ENCODE measurements around the gene SIX5. TPM values are rescaled to one million over a fixed set of nuclear protein-coding genes. Genes with fewer than 3 reads are reported as not detected.

Gene SIX5
- total RNA-seq, result 1 to 10 TPM; 3.7 to 5.2 TPM

DNA sequence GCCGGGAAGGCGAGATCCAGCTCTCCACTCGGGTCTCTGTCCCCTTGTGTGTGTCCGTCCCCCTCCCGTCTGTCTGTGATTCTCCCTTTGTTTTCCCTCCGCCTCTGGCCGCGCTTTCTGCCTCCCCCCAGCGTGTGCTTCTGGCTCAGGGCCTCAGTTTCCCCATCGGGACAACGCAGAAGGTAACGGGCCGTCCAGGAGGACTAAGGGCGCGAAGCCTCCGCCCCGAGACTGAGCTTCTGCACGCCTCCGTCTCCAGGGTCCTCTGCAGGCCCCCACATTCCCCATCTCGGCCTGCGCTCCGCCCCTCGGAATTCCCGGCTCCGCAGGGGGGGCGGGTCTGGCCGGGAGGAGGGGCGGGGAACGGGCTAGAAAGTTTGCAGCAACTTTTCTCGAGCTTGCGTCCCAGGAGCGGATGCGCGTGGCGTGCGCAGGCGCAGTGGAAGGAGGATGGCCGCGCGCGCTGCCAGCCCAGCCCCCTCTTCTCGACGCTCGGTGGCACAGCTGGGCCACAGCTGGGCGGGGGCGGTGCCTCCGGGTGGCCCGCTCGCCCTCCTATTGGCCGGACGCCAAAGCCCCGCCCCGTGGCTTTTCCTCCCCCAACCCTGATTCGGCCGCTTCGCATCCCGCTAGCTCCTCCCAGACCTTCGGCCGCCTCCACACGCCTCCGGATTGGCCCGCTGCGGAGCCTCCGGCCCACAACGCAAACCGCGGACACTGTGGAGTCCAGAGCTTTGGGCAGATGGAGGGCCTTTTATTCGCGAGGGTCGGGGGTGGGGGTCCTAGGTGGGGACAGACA, at the start of gene SIX5:
SIX5 (minus strand) TSS at position 269 of the 799 bp plus-strand sequence. CDS start 408 bp downstream, outside the sequence.
- H3K9me3 Mint-ChIP-seq, result no peaks in the 10 kb centered on the region
- peak within 1 kb of the TSS; percentile 92 to 96 for H3K4me3 Mint-ChIP-seq
- peak within 1 kb of the TSS; percentile 44 for H3K27ac Mint-ChIP-seq
- H3K27me3 Mint-ChIP-seq (ENCODE audit: low read depth), result peaks cover 4% of the 10 kb centered on the region
- ATAC-seq (replicated peaks in 1 of 2) (peak; percentile 73 to 74), DNase-seq (peak; percentile 99 to 100)
- H3K36me3 Mint-ChIP-seq (ENCODE audit: insufficient read depth in 2 of 2), result no peaks in the 10 kb centered on the region
- H3K4me1 Mint-ChIP-seq (ENCODE audit: low read depth), result peaks cover 5% of the 10 kb centered on the region

DNA sequence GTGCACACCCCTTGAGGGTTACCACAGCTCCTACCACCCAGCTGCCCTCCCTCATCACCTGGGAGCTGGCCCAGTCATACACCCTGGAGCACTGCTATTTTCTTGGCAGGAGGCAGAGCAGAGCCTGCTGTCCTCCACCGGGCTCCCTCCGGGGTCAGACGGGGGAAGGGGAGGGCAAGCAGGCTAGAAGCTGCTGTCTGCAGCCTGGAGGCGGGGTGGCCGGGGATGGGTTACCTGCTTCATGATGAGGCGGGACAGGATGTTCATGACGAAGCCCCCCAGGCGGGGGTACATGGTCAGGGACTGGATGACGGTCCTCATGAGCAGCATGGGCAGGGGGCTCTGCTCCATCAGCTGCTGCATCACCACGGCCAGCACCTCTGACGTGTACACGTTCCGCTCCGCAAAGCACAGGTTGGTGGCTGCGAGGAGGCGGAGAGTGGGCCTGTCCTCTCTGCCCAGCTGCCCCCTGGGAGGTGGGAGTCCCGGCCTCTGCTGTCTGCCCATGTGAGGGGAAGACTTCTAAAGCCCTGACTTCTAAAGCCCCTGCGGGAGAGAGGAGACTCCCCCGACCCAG, 48.8 kb upstream of the SIX5 start:
- peak; percentile 5 to 8 for ATAC-seq (replicated peaks in 1 of 2)
- peaks cover 6% of the 10 kb centered on the region for H3K4me1 Mint-ChIP-seq (ENCODE audit: low read depth)
- H3K27ac Mint-ChIP-seq, result no peak overlapping the region
- no peak overlapping the region for H3K4me3 Mint-ChIP-seq
- no peak for DNase-seq
- no peaks in the 10 kb centered on the region for H3K9me3 Mint-ChIP-seq
- no peaks in the 10 kb centered on the region for H3K27me3 Mint-ChIP-seq (ENCODE audit: low read depth)
- no peaks in the 10 kb centered on the region for H3K36me3 Mint-ChIP-seq (ENCODE audit: insufficient read depth in 2 of 2)

DNA sequence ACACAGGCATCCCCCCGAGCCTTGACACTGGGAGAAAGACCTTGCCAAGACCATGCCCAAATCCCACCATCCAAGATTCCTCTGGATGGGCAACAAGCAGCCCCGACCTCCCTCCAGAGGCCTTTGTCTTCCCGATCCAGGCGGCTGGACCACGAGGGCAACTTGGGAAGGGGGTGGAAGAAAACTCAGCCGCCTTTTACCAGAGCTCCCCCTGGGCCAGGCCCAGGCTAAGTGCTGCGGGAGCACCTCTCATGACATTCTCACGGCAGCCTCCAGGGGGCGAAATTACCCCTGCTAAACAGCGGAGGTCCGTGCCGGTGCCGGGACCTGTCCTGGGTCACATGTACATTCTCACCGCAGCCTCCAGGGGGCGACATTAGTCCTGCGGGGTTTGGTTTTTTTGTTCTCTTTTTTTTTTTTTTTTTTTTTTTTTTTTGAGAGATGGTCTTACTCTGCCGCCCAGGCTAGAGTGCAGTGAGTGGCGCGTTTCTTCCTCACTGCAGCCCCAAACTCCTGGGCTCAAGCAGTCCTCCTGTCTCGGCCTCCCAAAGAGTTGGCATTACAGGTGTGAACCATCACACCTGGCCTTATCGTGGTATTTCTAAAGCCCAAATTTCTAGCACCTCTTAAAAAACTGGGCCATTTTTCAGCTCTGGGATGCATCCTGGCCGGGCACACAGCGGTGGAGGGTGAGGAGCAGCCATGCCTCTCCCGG, 48.1 kb upstream of the SIX5 start:
- H3K9me3 Mint-ChIP-seq, result no peaks in the 10 kb centered on the region
- H3K27me3 Mint-ChIP-seq (ENCODE audit: low read depth), result no peaks in the 10 kb centered on the region
- no peaks in the 10 kb centered on the region for H3K36me3 Mint-ChIP-seq (ENCODE audit: insufficient read depth in 2 of 2)
- peaks cover 6% of the 10 kb centered on the region for H3K4me1 Mint-ChIP-seq (ENCODE audit: low read depth)
- peak; percentile 95 for ATAC-seq (replicated peaks in 1 of 2)
- peak; percentile 97 for DNase-seq
- no peak overlapping the region for H3K4me3 Mint-ChIP-seq
- H3K27ac Mint-ChIP-seq, result peak overlapping the region; percentile 46

DNA sequence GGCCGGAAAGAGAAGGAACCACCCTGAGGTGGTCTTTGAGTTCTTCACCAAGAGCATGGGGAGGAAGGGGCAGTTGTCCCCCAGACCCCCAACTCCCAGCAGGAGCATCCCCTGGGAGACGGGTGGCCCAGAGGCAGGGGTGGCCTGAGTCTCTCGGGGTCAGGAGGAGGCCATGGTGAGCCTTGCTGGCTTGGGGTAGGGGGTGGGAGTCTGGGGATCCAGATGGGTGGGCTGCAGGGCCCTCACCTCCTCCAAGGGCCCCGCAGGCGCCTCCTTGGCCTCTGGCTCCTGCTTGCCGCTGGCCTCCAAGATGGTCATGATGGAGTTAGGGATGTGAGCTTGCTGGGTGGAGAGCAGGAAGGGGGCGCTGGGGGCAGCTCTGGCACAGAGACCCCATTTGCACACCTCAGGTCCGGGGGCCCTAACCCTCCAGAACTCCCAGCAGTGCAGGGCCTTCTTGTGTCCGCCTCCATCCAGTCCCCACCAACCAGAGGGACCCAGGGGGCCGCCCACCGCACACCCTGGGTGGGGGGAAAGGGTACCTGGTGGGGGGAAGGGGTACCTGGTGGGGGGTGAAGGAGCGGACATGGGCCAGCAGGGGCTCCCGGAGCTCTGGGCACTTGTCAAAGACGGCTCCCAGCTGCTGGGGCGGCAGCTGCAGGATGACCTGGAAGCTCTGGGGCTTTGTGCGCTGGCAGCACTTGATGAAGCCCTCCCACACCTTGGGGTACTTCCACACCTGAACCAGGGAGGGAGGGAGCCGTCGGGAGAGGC, 47.4 kb upstream of the SIX5 start:
- ATAC-seq (replicated peaks in 1 of 2), result no peak
- H3K27ac Mint-ChIP-seq, result no peak overlapping the region
- DNase-seq, result no peak
- H3K9me3 Mint-ChIP-seq, result no peaks in the 10 kb centered on the region
- H3K4me1 Mint-ChIP-seq (ENCODE audit: low read depth), result peaks cover 6% of the 10 kb centered on the region
- H3K4me3 Mint-ChIP-seq, result no peak overlapping the region
- H3K27me3 Mint-ChIP-seq (ENCODE audit: low read depth), result no peaks in the 10 kb centered on the region
- H3K36me3 Mint-ChIP-seq (ENCODE audit: insufficient read depth in 2 of 2), result no peaks in the 10 kb centered on the region

DNA sequence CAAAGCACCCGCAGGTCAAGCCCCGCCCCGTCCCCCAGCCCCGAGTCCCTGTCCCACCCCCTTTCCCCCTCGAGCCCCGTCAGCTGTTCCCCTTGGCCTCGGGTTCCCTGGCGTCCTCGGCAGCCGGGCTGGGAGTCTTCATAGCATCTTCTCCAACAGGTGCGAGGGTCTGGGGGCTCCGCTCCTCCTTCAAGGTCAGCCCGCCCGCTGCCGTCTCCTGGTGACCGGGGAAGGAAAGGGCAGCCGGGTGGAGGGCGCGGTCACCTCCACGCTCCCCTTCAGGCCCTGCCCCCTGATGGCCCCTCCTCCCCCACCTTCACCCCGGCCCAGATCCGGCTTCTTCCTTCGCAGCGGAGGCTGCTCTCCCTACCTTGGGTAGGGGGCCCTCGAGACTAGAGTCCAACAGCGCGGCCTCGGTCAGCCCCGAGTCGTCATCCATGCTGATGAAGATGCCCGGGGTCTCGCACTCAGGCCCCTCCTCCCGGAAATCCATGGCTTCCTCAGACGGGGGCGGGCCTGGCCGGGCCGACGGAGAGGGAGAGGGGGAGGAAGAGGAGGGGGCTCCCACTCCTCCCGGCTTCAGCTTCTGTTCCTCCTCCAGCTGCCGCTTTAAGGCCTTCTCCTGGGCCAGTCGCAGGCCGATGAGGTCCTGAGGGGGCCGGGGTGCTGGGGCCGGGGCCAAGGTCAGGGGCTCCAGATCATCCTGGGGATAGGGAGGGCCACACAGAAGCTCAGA, 46.6 kb upstream of the SIX5 start:
- no peaks in the 10 kb centered on the region for H3K27me3 Mint-ChIP-seq (ENCODE audit: low read depth)
- no peak overlapping the region for H3K4me3 Mint-ChIP-seq
- H3K4me1 Mint-ChIP-seq (ENCODE audit: low read depth), result peaks cover 6% of the 10 kb centered on the region
- no peak for ATAC-seq (replicated peaks in 1 of 2)
- no peak for DNase-seq
- H3K9me3 Mint-ChIP-seq, result no peaks in the 10 kb centered on the region
- no peak overlapping the region for H3K27ac Mint-ChIP-seq
- no peaks in the 10 kb centered on the region for H3K36me3 Mint-ChIP-seq (ENCODE audit: insufficient read depth in 2 of 2)

DNA sequence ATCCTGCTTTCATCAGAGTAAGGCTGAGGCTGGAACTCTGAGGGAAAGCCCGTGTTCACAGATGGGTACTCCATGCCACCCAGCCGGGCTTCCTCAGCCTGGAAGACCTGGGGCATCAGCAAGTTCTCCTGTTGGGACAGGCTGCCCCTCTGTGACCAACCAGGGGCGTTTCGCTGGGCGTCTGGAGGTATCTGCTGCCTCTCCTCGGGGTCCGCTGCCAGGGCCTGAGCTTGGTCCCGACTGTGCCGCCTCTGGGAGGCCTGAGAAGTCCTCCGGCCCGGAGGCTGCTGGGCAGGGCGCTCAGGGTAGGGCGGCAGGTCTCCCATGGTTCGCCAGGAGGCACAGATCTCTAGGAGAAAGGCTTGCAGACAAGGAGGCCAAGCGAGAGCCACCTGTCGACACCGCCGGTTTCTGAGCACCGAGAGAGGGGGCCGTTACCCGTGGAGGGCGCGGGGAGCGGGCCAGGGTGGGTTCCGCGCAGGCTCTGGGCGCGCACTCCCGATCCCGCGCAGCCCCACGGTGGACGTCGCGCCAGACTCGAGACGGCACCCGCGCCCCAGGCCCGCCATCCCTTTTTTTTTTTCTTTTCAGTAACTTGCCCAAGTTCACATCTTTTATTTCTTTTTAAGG, 45.9 kb upstream of the SIX5 start, which contains the start of gene RSPH6A:
RSPH6A (minus strand) TSS at position 458 of the 630 bp plus-strand sequence; CDS start at position 326, 132 bp downstream.
- peaks cover 6% of the 10 kb centered on the region for H3K4me1 Mint-ChIP-seq (ENCODE audit: low read depth)
- no peaks in the 10 kb centered on the region for H3K36me3 Mint-ChIP-seq (ENCODE audit: insufficient read depth in 2 of 2)
- H3K27ac Mint-ChIP-seq, result no peak within 1 kb of the TSS
- H3K4me3 Mint-ChIP-seq, result no peak within 1 kb of the TSS
- ATAC-seq (replicated peaks in 1 of 2) (no peak), DNase-seq (no peak)
- no peaks in the 10 kb centered on the region for H3K27me3 Mint-ChIP-seq (ENCODE audit: low read depth)
- no peaks in the 10 kb centered on the region for H3K9me3 Mint-ChIP-seq

DNA sequence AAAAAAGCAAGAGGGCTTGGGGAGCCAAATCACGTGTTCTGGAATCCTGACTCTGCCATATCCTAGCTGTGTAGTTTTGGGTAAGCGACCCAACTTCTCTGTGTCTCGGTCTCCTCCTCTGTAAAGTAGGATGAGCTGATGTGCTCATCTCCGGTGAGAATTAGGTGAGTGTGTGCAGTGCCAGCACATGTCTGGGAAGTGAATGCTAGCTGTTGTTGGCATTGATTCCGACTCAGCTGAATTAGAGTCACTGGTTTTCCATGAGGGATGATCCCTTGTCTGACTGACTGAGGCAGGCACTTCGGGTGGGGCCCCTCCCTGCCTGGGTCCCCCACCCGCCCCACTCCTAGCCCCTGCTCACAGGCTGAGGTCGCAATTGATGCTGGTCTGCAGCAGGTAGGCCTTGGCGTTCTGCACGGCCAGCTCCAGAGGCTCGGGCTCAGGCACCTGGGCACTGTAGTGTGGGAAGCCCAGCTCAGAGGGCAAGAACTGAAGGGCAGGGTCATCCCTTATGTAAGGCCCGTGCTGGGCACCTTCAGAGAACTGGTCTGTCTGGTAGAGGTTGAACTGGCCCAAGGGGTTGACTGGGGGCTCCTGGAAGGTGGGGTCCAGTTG, 45.2 kb upstream of the SIX5 start:
- Mint-ChIP-seq H3K36me3 (ENCODE audit: insufficient read depth in 2 of 2) (no peaks in the 10 kb centered on the region), H3K4me3 (no peak overlapping the region), H3K9me3 (no peaks in the 10 kb centered on the region), H3K27ac (no peak overlapping the region), H3K4me1 (ENCODE audit: low read depth) (peaks cover 12% of the 10 kb centered on the region), H3K27me3 (ENCODE audit: low read depth) (no peaks in the 10 kb centered on the region)
- no peak for DNase-seq
- ATAC-seq (replicated peaks in 1 of 2), result no peak

DNA sequence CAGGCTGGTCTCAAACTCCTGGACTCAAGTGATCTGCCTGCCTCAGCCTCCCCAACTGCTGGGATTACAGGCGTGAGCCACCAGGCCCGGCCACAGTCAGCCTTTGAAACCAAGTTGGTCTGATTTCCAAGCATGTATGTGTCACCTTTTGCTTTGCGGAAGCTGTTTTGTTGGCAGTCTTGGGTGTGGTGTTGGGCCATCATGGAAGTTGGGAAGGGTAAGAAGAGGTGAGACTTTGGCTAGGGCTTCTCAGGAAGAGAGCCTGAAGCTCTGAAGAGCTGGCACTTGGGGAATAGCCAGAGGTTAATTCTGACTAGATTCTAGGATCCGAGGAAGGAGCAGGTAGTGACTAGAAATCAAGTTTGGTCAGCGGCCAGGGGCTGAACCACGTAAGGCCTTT, 43.2 kb upstream of the SIX5 start:
- no peak overlapping the region for H3K27ac Mint-ChIP-seq
- no peak overlapping the region for H3K4me3 Mint-ChIP-seq
- H3K36me3 Mint-ChIP-seq (ENCODE audit: insufficient read depth in 2 of 2), result no peaks in the 10 kb centered on the region
- H3K4me1 Mint-ChIP-seq (ENCODE audit: low read depth), result peaks cover 11% of the 10 kb centered on the region
- DNase-seq (no peak), ATAC-seq (replicated peaks in 1 of 2) (no peak)
- no peaks in the 10 kb centered on the region for H3K9me3 Mint-ChIP-seq
- no peaks in the 10 kb centered on the region for H3K27me3 Mint-ChIP-seq (ENCODE audit: low read depth)

DNA sequence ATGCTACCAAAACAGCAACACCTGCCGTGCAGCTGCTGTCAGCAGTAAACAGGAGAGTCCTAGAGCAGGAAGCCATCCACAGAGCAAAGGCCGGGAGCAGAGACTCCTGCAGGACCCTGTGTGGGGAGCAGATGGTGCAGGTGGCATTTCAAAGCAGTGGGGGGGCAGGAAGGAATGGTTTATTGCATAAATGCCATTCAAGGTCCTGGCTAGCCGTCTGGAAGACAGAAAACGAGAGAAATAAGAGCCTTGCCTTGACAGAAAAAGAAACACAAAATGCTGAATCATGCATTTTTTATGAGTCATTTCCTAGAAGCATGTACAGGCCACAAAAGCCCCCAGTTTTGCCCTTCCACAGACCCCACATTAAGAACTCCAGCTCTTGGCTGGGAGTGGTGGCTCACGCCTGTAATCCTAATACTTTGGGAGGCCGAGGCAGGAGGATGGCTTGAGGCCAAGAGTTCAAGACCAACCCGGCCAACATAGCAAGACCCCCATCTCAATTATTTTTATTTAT, 40.6 kb upstream of the SIX5 start:
- Mint-ChIP-seq H3K27ac (peak overlapping the region; percentile 48), H3K36me3 (ENCODE audit: insufficient read depth in 2 of 2) (no peaks in the 10 kb centered on the region), H3K4me3 (peak overlapping the region; percentile 27 to 61), H3K9me3 (no peaks in the 10 kb centered on the region), H3K4me1 (ENCODE audit: low read depth) (peaks cover 7% of the 10 kb centered on the region), H3K27me3 (ENCODE audit: low read depth) (peaks cover 6% of the 10 kb centered on the region)
- DNase-seq (no peak), ATAC-seq (replicated peaks in 1 of 2) (peak; percentile 38 to 73)

DNA sequence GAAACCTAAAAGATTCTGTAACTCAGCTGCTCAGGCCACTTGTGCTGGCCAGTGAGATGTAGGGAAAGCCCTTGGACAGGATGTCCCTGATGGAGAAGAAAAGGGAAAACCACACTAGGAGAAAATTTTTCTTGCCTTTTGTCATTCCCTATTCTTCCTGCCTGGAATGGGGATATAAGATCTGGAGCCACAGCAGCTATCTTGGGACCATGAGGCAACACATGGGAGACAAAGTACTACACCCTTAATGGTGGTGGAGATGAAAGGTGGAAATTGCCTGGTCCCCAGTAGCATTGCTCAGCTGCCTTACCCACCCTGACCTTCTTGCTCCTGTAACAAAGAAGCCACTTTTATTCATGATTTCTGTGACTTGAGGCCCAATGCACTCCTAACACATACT, 36.7 kb upstream of the SIX5 start:
- Mint-ChIP-seq H3K4me3 (no peak overlapping the region), H3K36me3 (ENCODE audit: insufficient read depth in 2 of 2) (no peaks in the 10 kb centered on the region), H3K27me3 (ENCODE audit: low read depth) (peaks cover 24% of the 10 kb centered on the region), H3K9me3 (no peaks in the 10 kb centered on the region), H3K27ac (no peak overlapping the region), H3K4me1 (ENCODE audit: low read depth) (peaks cover 7% of the 10 kb centered on the region)
- DNase-seq, result no peak
- no peak for ATAC-seq (replicated peaks in 1 of 2)

DNA sequence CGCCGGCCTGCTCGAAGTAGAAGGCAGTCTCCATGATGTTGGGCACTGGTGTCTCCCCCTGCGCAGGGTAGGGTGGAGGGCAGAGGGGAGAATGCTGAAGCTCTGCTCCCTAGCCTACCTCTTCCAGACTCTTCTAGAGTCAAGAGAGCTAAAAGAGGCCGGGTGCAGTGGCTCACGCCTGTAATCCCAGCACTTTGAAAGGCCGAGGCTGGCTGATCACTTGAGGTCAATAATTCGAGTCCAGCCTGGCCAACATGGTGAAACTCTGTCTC, 35.8 kb upstream of the SIX5 start:
- Mint-ChIP-seq H3K36me3 (ENCODE audit: insufficient read depth in 2 of 2) (no peaks in the 10 kb centered on the region), H3K4me1 (ENCODE audit: low read depth) (peaks cover 7% of the 10 kb centered on the region), H3K27ac (no peak overlapping the region), H3K27me3 (ENCODE audit: low read depth) (peaks cover 24% of the 10 kb centered on the region), H3K4me3 (no peak overlapping the region), H3K9me3 (no peaks in the 10 kb centered on the region)
- DNase-seq, result no peak
- ATAC-seq (replicated peaks in 1 of 2), result no peak
